Mesenchymal stem cell (in vitro differentiated cells and primary cell): ENCODE measurements around the gene CEP83.
A peak's percentile ranks its signal among the peaks of the same experiment; 100 is the strongest.

Source experiments
- DNase-seq: peaks from one replicate; pipeline ENCODE4 v3.0.0-alpha.2; 2013
- H2AFZ ChIP-seq: one replicate; pipeline ENCODE4 v1.6.1; 2013; ENCODE audit warnings: low read depth, mild to moderate bottlenecking, control low read depth, inconsistent platforms, low read length, moderate library complexity
- H2AK5ac ChIP-seq: 2 replicates; pipeline ENCODE4 v1.6.1; 2013; ENCODE audit warnings: low read length, moderate library complexity, mild to moderate bottlenecking, inconsistent platforms; ENCODE audit not compliant: severe bottlenecking
- H2BK120ac ChIP-seq: one replicate; pipeline ENCODE4 v1.6.1; 2013; ENCODE audit warnings: low read depth, mild to moderate bottlenecking, inconsistent platforms, low read length, moderate library complexity
- H2BK12ac ChIP-seq, 2 experiments: one replicate each; pipeline ENCODE4 v1.6.1; 2013; ENCODE audit warnings: inconsistent platforms in 2 of 2, low read length in 2 of 2, mild to moderate bottlenecking in 2 of 2, moderate library complexity in 2 of 2, control low read depth in 1 of 2
- H2BK15ac ChIP-seq: one replicate; pipeline ENCODE4 v1.6.1; 2013; ENCODE audit warnings: mild to moderate bottlenecking, low read depth, inconsistent platforms; ENCODE audit not compliant: poor library complexity, severe bottlenecking
- H2BK5ac ChIP-seq: 2 replicates; pipeline ENCODE4 v1.6.1; 2013; ENCODE audit warnings: low read depth, mild to moderate bottlenecking, low read length, control low read depth, inconsistent platforms; ENCODE audit not compliant: poor library complexity, severe bottlenecking
- H3K14ac ChIP-seq, 2 experiments: one replicate each; pipeline ENCODE4 v1.6.1; 2013; ENCODE audit warnings: inconsistent platforms in 2 of 2, low read length in 2 of 2, control low read depth in 1 of 2, mild to moderate bottlenecking in 1 of 2, moderate library complexity in 1 of 2
- H3K18ac ChIP-seq, 2 experiments: one replicate each; pipeline ENCODE4 v1.6.1; 2013; ENCODE audit warnings: inconsistent platforms in 2 of 2, low read length in 2 of 2, control low read depth in 1 of 2, low read depth in 1 of 2, mild to moderate bottlenecking in 1 of 2
- H3K23ac ChIP-seq, 2 experiments: one replicate each; pipeline ENCODE4 v1.6.1; 2013; ENCODE audit warnings: inconsistent platforms in 2 of 2, low read length in 2 of 2, mild to moderate bottlenecking in 2 of 2, moderate library complexity in 2 of 2, control low read depth in 1 of 2
- H3K27ac ChIP-seq: 2 replicates; pipeline ENCODE4 v1.5.1; 2013; ENCODE audit warnings: mild to moderate bottlenecking, moderate library complexity, low read length, control low read depth, inconsistent platforms; ENCODE audit not compliant: poor library complexity, severe bottlenecking
- H3K27me3 ChIP-seq, 2 experiments: 2 replicates each; pipeline versions ENCODE4 v1.6.1 to v1.7.0; 2013; ENCODE audit warnings: low read length in 2 of 2, mild to moderate bottlenecking in 2 of 2, moderate library complexity in 2 of 2, control low read depth in 1 of 2, inconsistent platforms in 1 of 2; ENCODE audit not compliant: control insufficient read depth in 1 of 2, insufficient read depth in 1 of 2
- H3K36me3 ChIP-seq, 2 experiments: 2 replicates each; pipeline versions ENCODE4 v1.6.1 to v1.7.0; 2013; ENCODE audit warnings: low read length in 2 of 2, control low read depth in 1 of 2, inconsistent platforms in 1 of 2, low read depth in 1 of 2, mild to moderate bottlenecking in 1 of 2; ENCODE audit not compliant: insufficient read depth in 2 of 2, control insufficient read depth in 1 of 2
- H3K4ac ChIP-seq, 2 experiments: one replicate each; pipeline ENCODE4 v1.6.1; 2013; ENCODE audit warnings: inconsistent platforms in 2 of 2, low read length in 2 of 2, mild to moderate bottlenecking in 2 of 2, moderate library complexity in 2 of 2, control low read depth in 1 of 2, low read depth in 1 of 2
- H3K4me1 ChIP-seq: 2 replicates; pipeline ENCODE4 v1.6.1; 2013; ENCODE audit warnings: low read depth, low read length, control low read depth; ENCODE audit not compliant: control insufficient read depth, insufficient read depth
- H3K4me2 ChIP-seq: 2 replicates; pipeline ENCODE4 v1.6.1; 2013; ENCODE audit warnings: low read length, mild to moderate bottlenecking, inconsistent platforms; ENCODE audit not compliant: poor library complexity, severe bottlenecking
- H3K4me3 ChIP-seq, 2 experiments: 2 replicates each; pipeline versions ENCODE4 v1.5.1 to v1.7.0; 2013; ENCODE audit warnings: low read length in 2 of 2, mild to moderate bottlenecking in 2 of 2, control low read depth in 1 of 2, low read depth in 1 of 2; ENCODE audit not compliant: insufficient read depth in 1 of 2
- H3K79me1 ChIP-seq: replicated peaks from 2 replicates; pipeline ENCODE4 v1.6.1; 2013; ENCODE audit warnings: mild to moderate bottlenecking, control low read depth, low read length, inconsistent platforms; ENCODE audit not compliant: poor library complexity, severe bottlenecking
- H3K9ac ChIP-seq: 2 replicates; pipeline ENCODE4 v1.7.0; 2013; ENCODE audit warnings: mild to moderate bottlenecking, low read length, moderate library complexity
- H3K9me3 ChIP-seq: 2 replicates; pipeline ENCODE4 v1.7.0; 2013; ENCODE audit warnings: mild to moderate bottlenecking, low read length; ENCODE audit not compliant: control insufficient read depth
- H4K8ac ChIP-seq: one replicate; pipeline ENCODE4 v1.6.1; 2013; ENCODE audit warnings: inconsistent platforms, mild to moderate bottlenecking, low read length, moderate library complexity
- H4K91ac ChIP-seq: one replicate; pipeline ENCODE4 v1.6.1; 2013; ENCODE audit warnings: mild to moderate bottlenecking, low read length, inconsistent platforms
- WGBS: methylation state at CpG from one replicate; pipeline ENCODE4 v1.1.7; 2013; ENCODE audit warnings: mixed read lengths; 5-methylcytosine and 5-hydroxymethylcytosine counted together

The CEP83 gene

GRCh38 chr12:94267537-94267872 is 192.2 kb downstream of the CEP83 start:
- no peak overlapping the region for H3K4me2 ChIP-seq
- H3K23ac ChIP-seq: no peak overlapping the region
- no peak overlapping the region for H2BK120ac ChIP-seq
- H4K8ac ChIP-seq: no peak overlapping the region
- H3K9ac ChIP-seq: peak overlapping the region; percentile 85
- no peak overlapping the region for H3K4ac ChIP-seq
- no peaks in the 10 kb centered on the region for H3K9me3 ChIP-seq
- peak overlapping the region; percentile 23 for H2BK15ac ChIP-seq
- H3K4me1 ChIP-seq: peaks cover 6% of the 10 kb centered on the region
- no peak overlapping the region for H3K14ac ChIP-seq
- no peak overlapping the region for H3K27ac ChIP-seq
- WGBS: 71% methylated on average over 3 of the region's 3 CpGs
- no peak overlapping the region for H2AFZ ChIP-seq
- no peaks in the 10 kb centered on the region for H3K79me1 ChIP-seq
- H4K91ac ChIP-seq: no peak overlapping the region
- no peak overlapping the region for H2AK5ac ChIP-seq
- no peak overlapping the region for H3K18ac ChIP-seq
- peaks cover 8 to 22% of the 10 kb centered on the region in 2 experiments for H3K27me3 ChIP-seq
- no peak overlapping the region for H2BK12ac ChIP-seq
- no peak for DNase-seq
- no peaks in the 10 kb centered on the region for H3K36me3 ChIP-seq
- H2BK5ac ChIP-seq: no peak overlapping the region
- no peak overlapping the region for H3K4me3 ChIP-seq

- peak overlapping the region; percentile 85 for H3K9ac ChIP-seq
- H4K8ac ChIP-seq: no peak overlapping the region
- H3K9me3 ChIP-seq: no peaks in the 10 kb centered on the region
- 87% methylated on average over 7 of the region's 11 CpGs for WGBS
- no peak overlapping the region for H2BK12ac ChIP-seq
- no peak overlapping the region for H2AK5ac ChIP-seq
- no peak overlapping the region for H3K14ac ChIP-seq
- peaks cover 8 to 22% of the 10 kb centered on the region in 2 experiments for H3K27me3 ChIP-seq
- H2BK5ac ChIP-seq: no peak overlapping the region
- no peak overlapping the region for H2AFZ ChIP-seq
- no peak overlapping the region for H3K4me2 ChIP-seq
- no peaks in the 10 kb centered on the region for H3K79me1 ChIP-seq
- H2BK120ac ChIP-seq: no peak overlapping the region
- no peak overlapping the region for H3K27ac ChIP-seq
- no peak overlapping the region for H2BK15ac ChIP-seq
- H4K91ac ChIP-seq: no peak overlapping the region
- no peak overlapping the region for H3K4ac ChIP-seq
- H3K23ac ChIP-seq: no peak overlapping the region
- DNase-seq: peak; percentile 21
- H3K4me3 ChIP-seq: peak overlapping the region in 1 of 2 experiments; percentile 2
- no peak overlapping the region for H3K18ac ChIP-seq
- H3K4me1 ChIP-seq: peaks cover 6% of the 10 kb centered on the region
- no peaks in the 10 kb centered on the region for H3K36me3 ChIP-seq
Observed at GRCh38 chr12:94266796-94267536, 192.7 kb downstream of the CEP83 start.

- H3K9ac ChIP-seq: peak overlapping the region; percentile 85
- H2BK12ac ChIP-seq: no peak overlapping the region
- no peaks in the 10 kb centered on the region for H3K79me1 ChIP-seq
- H3K14ac ChIP-seq: no peak overlapping the region
- no peak overlapping the region for H3K4me2 ChIP-seq
- no peak overlapping the region for H4K8ac ChIP-seq
- peaks cover under 1 to 22% of the 10 kb centered on the region in 2 experiments for H3K27me3 ChIP-seq
- H3K4ac ChIP-seq: no peak overlapping the region
- H2BK5ac ChIP-seq: no peak overlapping the region
- WGBS: 96% methylated on average over 14 of the region's 14 CpGs
- peaks cover 6% of the 10 kb centered on the region for H3K4me1 ChIP-seq
- H3K9me3 ChIP-seq: no peaks in the 10 kb centered on the region
- H3K4me3 ChIP-seq: peak overlapping the region in 1 of 2 experiments; percentile 2
- no peak overlapping the region for H2AK5ac ChIP-seq
- peak overlapping the region; percentile 11 for H4K91ac ChIP-seq
- H3K27ac ChIP-seq: no peak overlapping the region
- H3K18ac ChIP-seq: no peak overlapping the region
- H3K23ac ChIP-seq: no peak overlapping the region
- DNase-seq: no peak
- H3K36me3 ChIP-seq: no peaks in the 10 kb centered on the region
- no peak overlapping the region for H2BK120ac ChIP-seq
- H2BK15ac ChIP-seq: no peak overlapping the region
- H2AFZ ChIP-seq: no peak overlapping the region
Observed at GRCh38 chr12:94265966-94266745, 193.5 kb downstream of the CEP83 start.

- no peaks in the 10 kb centered on the region for H3K9me3 ChIP-seq
- H3K27me3 ChIP-seq: peaks cover 0 to 22% of the 10 kb centered on the region in 2 experiments
- peaks cover 6% of the 10 kb centered on the region for H3K4me1 ChIP-seq
- no peak overlapping the region for H2BK5ac ChIP-seq
- no peak overlapping the region for H2BK120ac ChIP-seq
- H2BK15ac ChIP-seq: no peak overlapping the region
- peaks cover 0 to 4% of the 10 kb centered on the region in 2 experiments for H3K36me3 ChIP-seq
- no peak overlapping the region for H3K23ac ChIP-seq
- no peak overlapping the region for H3K4me3 ChIP-seq
- no peaks in the 10 kb centered on the region for H3K79me1 ChIP-seq
- no peak overlapping the region for H2BK12ac ChIP-seq
- no peak overlapping the region for H4K91ac ChIP-seq
- 71% methylated on average over 3 of the region's 7 CpGs for WGBS
- no peak overlapping the region for H3K14ac ChIP-seq
- H2AFZ ChIP-seq: no peak overlapping the region
- no peak overlapping the region for H3K18ac ChIP-seq
- no peak overlapping the region for H3K4ac ChIP-seq
- no peak overlapping the region for H3K27ac ChIP-seq
- H4K8ac ChIP-seq: no peak overlapping the region
- H3K4me2 ChIP-seq: no peak overlapping the region
- peak overlapping the region; percentile 85 for H3K9ac ChIP-seq
- H2AK5ac ChIP-seq: no peak overlapping the region
- DNase-seq: no peak
Observed at GRCh38 chr12:94265539-94265938, 194.1 kb downstream of the CEP83 start.
